Glutamatergic neuron (in vitro differentiated cells): ENCODE results near the gene FXYD7. TPM values are rescaled to one million over a fixed set of nuclear protein-coding genes. Genes with fewer than 3 reads are reported as not detected.

Source experiments
- DNase-seq: peaks from one replicate; pipeline ENCODE4 v3.0.0; 2022
- H3K27ac Mint-ChIP-seq: one replicate; pipeline ENCODE4 v1.8.0; 2020; ENCODE audit warnings: mild to moderate bottlenecking, mixed read lengths, inconsistent platforms; ENCODE audit not compliant: unreplicated experiment
- H3K27me3 Mint-ChIP-seq: one replicate; pipeline ENCODE4 v1.8.0; 2020; ENCODE audit warnings: mild to moderate bottlenecking, moderate library complexity, mixed read lengths, inconsistent platforms; ENCODE audit not compliant: unreplicated experiment
- H3K36me3 Mint-ChIP-seq: one replicate; pipeline ENCODE4 v1.8.0; 2020; ENCODE audit warnings: mild to moderate bottlenecking, mixed read lengths, inconsistent platforms; ENCODE audit not compliant: unreplicated experiment
- H3K4me1 Mint-ChIP-seq: one replicate; pipeline ENCODE4 v1.8.0; 2020; ENCODE audit warnings: mild to moderate bottlenecking, low read depth, mixed read lengths, inconsistent platforms; ENCODE audit not compliant: unreplicated experiment
- H3K4me3 Mint-ChIP-seq: one replicate; pipeline ENCODE4 v1.8.0; 2020; ENCODE audit warnings: mild to moderate bottlenecking, mixed read lengths, inconsistent platforms; ENCODE audit not compliant: unreplicated experiment
- H3K9me3 Mint-ChIP-seq: one replicate; pipeline ENCODE4 v1.8.0; 2020; ENCODE audit warnings: mild to moderate bottlenecking, moderate library complexity, mixed read lengths, inconsistent platforms; ENCODE audit not compliant: unreplicated experiment
- total RNA-seq: library from RNA; stranded (reverse); fragmentation: NEBNext Ultra II Directional; extraction: Animal tissue kit (Norgen Biotek cat#: 25700); gene quantifications from one replicate; pipeline ENCODE4 v1.2.1, GENCODE V29; 2021; ENCODE audit not compliant: unreplicated experiment
- TF ChIP-seq, protein P1 (sequence below): fragments of 200-600 bp; sonication (generic); IDR thresholded peaks from one replicate; pipeline ENCODE4 v1.5.0; 2021; ENCODE audit not compliant: partially characterized antibody, unreplicated experiment

FXYD7 gene
- total RNA-seq, 1 donor from 2014 or later: 22.3 TPM

DNA sequence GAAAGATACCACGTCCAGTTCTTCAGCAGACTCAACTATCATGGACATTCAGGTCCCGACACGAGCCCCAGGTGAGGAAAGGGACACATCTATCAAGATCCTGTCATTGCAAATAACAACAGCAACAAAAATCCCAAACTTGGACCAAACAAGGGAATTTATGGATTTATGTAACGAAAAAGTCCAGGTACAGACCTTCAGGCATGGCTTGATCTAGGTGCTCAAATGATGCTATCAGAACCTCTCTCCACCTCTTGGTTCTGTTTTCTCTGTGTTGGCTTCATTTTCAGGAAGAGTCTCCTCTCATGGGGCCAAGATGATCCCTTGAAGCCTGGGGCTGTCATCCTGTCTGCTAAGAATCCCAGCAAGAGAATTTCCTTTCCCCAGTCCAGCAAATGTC, 14.4 kb downstream of the FXYD7 start:
- peaks cover 4% of the 10 kb centered on the region for H3K36me3 Mint-ChIP-seq
- DNase-seq: no peak
- TF ChIP-seq, protein P1, sequence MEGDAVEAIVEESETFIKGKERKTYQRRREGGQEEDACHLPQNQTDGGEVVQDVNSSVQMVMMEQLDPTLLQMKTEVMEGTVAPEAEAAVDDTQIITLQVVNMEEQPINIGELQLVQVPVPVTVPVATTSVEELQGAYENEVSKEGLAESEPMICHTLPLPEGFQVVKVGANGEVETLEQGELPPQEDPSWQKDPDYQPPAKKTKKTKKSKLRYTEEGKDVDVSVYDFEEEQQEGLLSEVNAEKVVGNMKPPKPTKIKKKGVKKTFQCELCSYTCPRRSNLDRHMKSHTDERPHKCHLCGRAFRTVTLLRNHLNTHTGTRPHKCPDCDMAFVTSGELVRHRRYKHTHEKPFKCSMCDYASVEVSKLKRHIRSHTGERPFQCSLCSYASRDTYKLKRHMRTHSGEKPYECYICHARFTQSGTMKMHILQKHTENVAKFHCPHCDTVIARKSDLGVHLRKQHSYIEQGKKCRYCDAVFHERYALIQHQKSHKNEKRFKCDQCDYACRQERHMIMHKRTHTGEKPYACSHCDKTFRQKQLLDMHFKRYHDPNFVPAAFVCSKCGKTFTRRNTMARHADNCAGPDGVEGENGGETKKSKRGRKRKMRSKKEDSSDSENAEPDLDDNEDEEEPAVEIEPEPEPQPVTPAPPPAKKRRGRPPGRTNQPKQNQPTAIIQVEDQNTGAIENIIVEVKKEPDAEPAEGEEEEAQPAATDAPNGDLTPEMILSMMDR: no peak
- no peak overlapping the region for H3K27ac Mint-ChIP-seq
- peaks cover 4% of the 10 kb centered on the region for H3K4me1 Mint-ChIP-seq
- no peaks in the 10 kb centered on the region for H3K9me3 Mint-ChIP-seq
- peaks cover 10% of the 10 kb centered on the region for H3K27me3 Mint-ChIP-seq
- no peak overlapping the region for H3K4me3 Mint-ChIP-seq

DNA sequence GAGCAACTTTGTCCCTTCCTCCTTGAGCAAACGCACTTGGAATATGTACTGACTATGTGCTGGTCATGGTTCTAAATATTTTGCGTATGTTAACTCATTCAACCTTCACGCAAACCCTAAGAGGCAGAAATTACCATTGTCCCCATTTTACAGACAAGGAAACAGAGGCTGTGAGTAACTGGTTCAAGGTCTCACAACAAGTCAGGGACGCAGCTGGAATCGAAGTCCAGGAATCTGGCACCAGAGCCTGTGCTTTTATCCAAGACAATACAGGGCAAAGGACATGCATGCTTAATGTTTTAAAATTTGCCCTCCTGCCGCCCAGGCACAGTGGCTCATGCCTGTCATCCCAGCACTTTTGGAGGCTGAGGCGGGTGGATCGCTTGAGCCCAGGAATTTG, 16.6 kb downstream of the FXYD7 start:
- Mint-ChIP-seq H3K27me3 (peaks cover 6% of the 10 kb centered on the region), H3K4me3 (no peak overlapping the region), H3K36me3 (peaks cover 4% of the 10 kb centered on the region), H3K27ac (no peak overlapping the region), H3K4me1 (no peaks in the 10 kb centered on the region), H3K9me3 (no peaks in the 10 kb centered on the region)
- DNase-seq: no peak
- TF ChIP-seq, protein P1: no peak

DNA sequence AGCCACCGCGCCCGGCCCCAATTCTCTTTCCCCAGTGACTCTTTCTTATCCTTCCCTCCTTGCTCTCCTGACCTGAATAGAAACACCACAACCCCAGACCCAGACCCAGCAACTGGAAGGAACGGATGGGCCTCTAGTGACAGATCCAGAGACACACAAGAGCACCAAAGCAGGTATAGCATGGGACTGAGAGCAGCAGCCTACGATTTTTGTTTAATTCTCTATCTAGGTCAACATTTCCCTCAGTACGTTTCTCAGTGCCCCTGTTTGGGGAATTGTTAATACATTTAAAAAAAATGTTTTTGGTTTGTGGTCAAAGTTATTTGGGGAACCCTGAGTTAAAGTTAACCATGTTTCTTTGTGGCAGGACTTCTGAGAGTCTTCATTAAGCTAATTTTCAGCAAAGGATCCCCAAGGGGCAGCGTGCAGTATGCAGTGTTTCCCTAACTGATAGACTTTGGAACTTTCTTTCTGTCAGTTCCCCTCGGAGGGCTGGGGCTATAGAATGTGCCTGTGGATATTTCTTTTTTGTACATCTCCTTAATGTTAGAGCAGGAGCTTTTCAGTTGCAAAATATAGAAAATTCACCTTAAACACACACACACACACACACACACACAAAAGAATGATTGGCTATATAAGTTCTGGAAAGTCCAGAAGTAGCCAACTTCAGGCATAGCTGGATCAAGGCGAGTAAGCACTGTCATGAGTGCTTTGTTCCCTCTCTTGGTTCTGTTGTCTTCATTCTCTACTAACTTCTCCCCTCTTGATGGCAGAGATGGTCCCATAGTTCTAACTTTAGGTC, 17.8 kb downstream of the FXYD7 start:
- TF ChIP-seq, protein P1: no peak
- Mint-ChIP-seq H3K27ac (no peak overlapping the region), H3K4me1 (no peaks in the 10 kb centered on the region), H3K27me3 (peaks cover 2% of the 10 kb centered on the region), H3K36me3 (peaks cover 9% of the 10 kb centered on the region), H3K9me3 (no peaks in the 10 kb centered on the region), H3K4me3 (no peak overlapping the region)
- DNase-seq: no peak

DNA sequence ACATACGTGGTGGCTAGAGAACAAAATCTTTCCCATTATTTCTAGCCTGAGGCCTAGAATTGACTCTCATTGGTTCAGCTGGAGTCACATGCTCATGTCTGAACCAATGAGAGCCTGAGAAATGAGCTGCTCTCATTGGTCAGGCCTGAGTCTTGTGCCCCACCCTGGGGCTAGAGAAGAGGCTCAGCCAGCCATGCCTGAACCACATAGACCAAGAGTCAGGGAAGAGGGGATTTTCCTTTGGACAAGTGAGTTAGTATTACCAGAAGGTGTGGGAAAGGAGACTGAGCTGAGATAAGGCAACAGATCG, 18.3 kb downstream of the FXYD7 start:
- no peak overlapping the region for H3K27ac Mint-ChIP-seq
- no peak for DNase-seq
- H3K4me1 Mint-ChIP-seq: no peaks in the 10 kb centered on the region
- peaks cover 14% of the 10 kb centered on the region for H3K36me3 Mint-ChIP-seq
- no peak overlapping the region for H3K4me3 Mint-ChIP-seq
- TF ChIP-seq, protein P1: no peak
- no peaks in the 10 kb centered on the region for H3K9me3 Mint-ChIP-seq
- peaks cover under 1% of the 10 kb centered on the region for H3K27me3 Mint-ChIP-seq

DNA sequence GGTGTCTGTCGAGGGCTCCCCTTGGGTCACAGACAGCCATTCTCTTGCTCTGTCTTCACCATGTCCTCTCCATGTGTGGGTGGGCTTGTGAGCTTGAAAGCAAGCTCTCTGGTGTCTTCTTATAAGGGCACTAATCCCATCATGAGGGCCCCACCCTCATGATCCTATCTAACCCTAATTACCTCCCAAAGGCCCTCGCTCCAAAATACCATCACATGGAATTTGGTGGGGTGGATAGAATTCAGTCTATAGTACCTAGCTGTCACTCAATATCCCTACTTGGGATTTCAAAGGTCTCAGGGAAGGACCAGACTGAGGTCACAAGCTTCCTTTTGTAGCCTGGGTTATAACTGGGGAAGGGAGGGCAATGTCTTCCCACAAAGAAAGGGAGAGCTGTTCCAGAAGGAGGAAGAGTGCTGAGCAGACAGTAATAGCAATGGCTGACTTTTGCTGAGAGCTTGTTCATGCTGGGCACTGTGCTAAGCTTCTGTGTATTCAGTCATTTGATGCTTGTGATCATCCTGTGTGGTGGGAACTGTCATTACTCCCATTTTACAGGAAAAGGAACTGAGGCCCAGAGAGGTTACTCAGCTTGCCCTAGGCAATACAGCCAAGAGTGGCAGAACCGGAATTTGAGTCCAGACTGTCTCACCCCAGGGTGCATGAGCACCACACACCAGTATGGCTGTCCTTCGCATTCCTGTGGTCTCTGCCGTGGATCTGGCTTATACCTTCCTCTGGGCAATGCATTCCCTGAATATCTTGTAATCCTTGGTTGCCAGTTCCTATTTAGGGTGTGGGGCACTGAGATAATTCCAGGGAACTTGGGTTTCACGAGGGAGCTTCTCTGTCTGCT, 19.6 kb downstream of the FXYD7 start:
- DNase-seq: no peak
- H3K27ac Mint-ChIP-seq: no peak overlapping the region
- no peak overlapping the region for H3K4me3 Mint-ChIP-seq
- TF ChIP-seq, protein P1: no peak
- H3K9me3 Mint-ChIP-seq: peaks cover 2% of the 10 kb centered on the region
- H3K27me3 Mint-ChIP-seq: no peaks in the 10 kb centered on the region
- H3K36me3 Mint-ChIP-seq: peaks cover 19% of the 10 kb centered on the region
- H3K4me1 Mint-ChIP-seq: no peaks in the 10 kb centered on the region
